Mucosa of stomach (tissue), 1 donor: Measurements from ENCODE around the gene ARAP1.
A peak's percentile ranks its signal among the peaks of the same experiment; 100 is the strongest.

ENCODE experiments used
- H3K27me3 ChIP-seq: one replicate; pipeline ENCODE4 v1.7.0; 2013; ENCODE audit warnings: mild to moderate bottlenecking, low read length; ENCODE audit not compliant: control insufficient read depth, insufficient read depth
- H3K36me3 ChIP-seq: one replicate; pipeline ENCODE4 v1.7.0; 2013; ENCODE audit warnings: low read length; ENCODE audit not compliant: control insufficient read depth, insufficient read depth
- H3K4me1 ChIP-seq: one replicate; pipeline ENCODE4 v1.7.0; 2013; ENCODE audit warnings: mild to moderate bottlenecking, low read length; ENCODE audit not compliant: control insufficient read depth, insufficient read depth
- H3K4me3 ChIP-seq: one replicate; pipeline ENCODE4 v1.7.0; 2013; ENCODE audit warnings: low read length
- H3K9ac ChIP-seq: one replicate; pipeline ENCODE4 v1.7.0; 2013; ENCODE audit warnings: mild to moderate bottlenecking, low read length, moderate library complexity
- H3K9me3 ChIP-seq: one replicate; pipeline ENCODE4 v1.7.0; 2013; ENCODE audit warnings: mild to moderate bottlenecking, low read length, moderate library complexity; ENCODE audit not compliant: control insufficient read depth
- donor health status: Pancreatic carcinoma.

The ARAP1 gene

GRCh38 chr11:72642884-72643522 is 109.2 kb downstream of the ARAP1 start:
- Histone ChIP-seq H3K4me3 (no peak overlapping the region), H3K4me1 (peaks cover 6% of the 10 kb centered on the region), H3K27me3 (peaks cover 41% of the 10 kb centered on the region), H3K9me3 (no peaks in the 10 kb centered on the region), H3K9ac (no peak overlapping the region), H3K36me3 (no peaks in the 10 kb centered on the region)

- Histone ChIP-seq H3K27me3 (peaks cover 43% of the 10 kb centered on the region), H3K36me3 (no peaks in the 10 kb centered on the region), H3K4me1 (peaks cover 6% of the 10 kb centered on the region), H3K4me3 (no peak overlapping the region), H3K9ac (peak overlapping the region; percentile 13), H3K9me3 (no peaks in the 10 kb centered on the region)
Measured at GRCh38 chr11:72642043-72642883, 109.9 kb downstream of the ARAP1 start.

GRCh38 chr11:72641522-72642042 is 110.6 kb downstream of the ARAP1 start:
- peaks cover 43% of the 10 kb centered on the region for H3K27me3 ChIP-seq
- H3K9me3 ChIP-seq: no peaks in the 10 kb centered on the region
- H3K4me3 ChIP-seq: no peak overlapping the region
- H3K9ac ChIP-seq: peak overlapping the region; percentile 13
- H3K36me3 ChIP-seq: no peaks in the 10 kb centered on the region
- H3K4me1 ChIP-seq: peaks cover 6% of the 10 kb centered on the region

- Histone ChIP-seq H3K27me3 (peaks cover 43% of the 10 kb centered on the region), H3K36me3 (no peaks in the 10 kb centered on the region), H3K4me1 (peaks cover 6% of the 10 kb centered on the region), H3K4me3 (no peak overlapping the region), H3K9ac (no peak overlapping the region), H3K9me3 (no peaks in the 10 kb centered on the region)
Measured at GRCh38 chr11:72639502-72640375, 112.5 kb downstream of the ARAP1 start.

GRCh38 chr11:72637926-72638325 is 114.3 kb downstream of the ARAP1 start:
- Histone ChIP-seq H3K27me3 (peaks cover 45% of the 10 kb centered on the region), H3K9me3 (no peaks in the 10 kb centered on the region), H3K36me3 (no peaks in the 10 kb centered on the region), H3K4me1 (peaks cover 6% of the 10 kb centered on the region), H3K9ac (no peak overlapping the region), H3K4me3 (no peak overlapping the region)

- Histone ChIP-seq H3K4me1 (peaks cover 6% of the 10 kb centered on the region), H3K27me3 (peaks cover 40% of the 10 kb centered on the region), H3K9me3 (no peaks in the 10 kb centered on the region), H3K36me3 (no peaks in the 10 kb centered on the region), H3K9ac (no peak overlapping the region), H3K4me3 (no peak overlapping the region)
Measured at GRCh38 chr11:72637198-72637597, 115.0 kb downstream of the ARAP1 start.

- Histone ChIP-seq H3K27me3 (peaks cover 32% of the 10 kb centered on the region), H3K9me3 (no peaks in the 10 kb centered on the region), H3K36me3 (no peaks in the 10 kb centered on the region), H3K4me3 (no peak overlapping the region), H3K4me1 (no peaks in the 10 kb centered on the region), H3K9ac (no peak overlapping the region)
Measured at GRCh38 chr11:72636376-72636775, 115.8 kb downstream of the ARAP1 start.

- Histone ChIP-seq H3K4me1 (no peaks in the 10 kb centered on the region), H3K27me3 (peaks cover 28% of the 10 kb centered on the region), H3K36me3 (no peaks in the 10 kb centered on the region), H3K4me3 (no peak overlapping the region), H3K9me3 (no peaks in the 10 kb centered on the region), H3K9ac (no peak overlapping the region)
Measured at GRCh38 chr11:72635933-72636332, 116.3 kb downstream of the ARAP1 start.

- H3K4me1 ChIP-seq: no peaks in the 10 kb centered on the region
- peaks cover 23% of the 10 kb centered on the region for H3K27me3 ChIP-seq
- no peaks in the 10 kb centered on the region for H3K36me3 ChIP-seq
- H3K9me3 ChIP-seq: no peaks in the 10 kb centered on the region
- H3K9ac ChIP-seq: no peak overlapping the region
- H3K4me3 ChIP-seq: no peak overlapping the region
Measured at GRCh38 chr11:72635309-72635915, 116.8 kb downstream of the ARAP1 start.
